Peyer's patch (tissue), 4 donors: ENCODE data around the gene SLC26A11. TPM values are rescaled to one million over a fixed set of nuclear protein-coding genes. Genes with fewer than 3 reads are reported as not detected.
"Not testable (repeated sequence)": the region's sequence is repeated elsewhere in the genome, so short reads cannot be mapped to it uniquely, and the experiment has no call there.

Source experiments
- DNase-seq, 3 donors: peaks; one replicate each; pipeline ENCODE4 v3.0.0-alpha.2; 2017 to 2019
- H3K27ac ChIP-seq, 4 donors: fragments of 200-600 bp; sonication (generic); one replicate each; pipeline ENCODE4 v1.5.1; 2016 to 2019
- H3K27me3 ChIP-seq, 2 donors: fragments of 200-600 bp; sonication (generic); one replicate each; pipeline ENCODE4 v1.5.1; 2019
- H3K36me3 ChIP-seq, 3 donors: fragments of 200-600 bp; sonication (generic); one replicate each; pipeline ENCODE4 v1.5.1; 2016 to 2019
- H3K4me1 ChIP-seq, 4 donors: fragments of 200-600 bp; sonication (generic); one replicate each; pipeline ENCODE4 v1.5.1; 2016 to 2019
- H3K4me3 ChIP-seq, 4 donors: fragments of 200-600 bp; sonication (generic); 1 replicate in 3 of 4; 2 replicates in 1 of 4; pipeline ENCODE4 v1.5.1; 2016 to 2019; ENCODE audit warnings: mild to moderate bottlenecking in 1 of 4
- H3K9me3 ChIP-seq, 4 donors: fragments of 200-600 bp; sonication (generic); one replicate each; pipeline ENCODE4 v1.5.1; 2016 to 2019; ENCODE audit warnings: mild to moderate bottlenecking in 1 of 4
- POLR2A ChIP-seq, 2 donors: fragments of 450-650 bp; IDR thresholded peaks; one replicate each; pipeline ENCODE4 v1.5.1; 2017; ENCODE audit warnings: antibody characterized with exemption in 2 of 2, mild to moderate bottlenecking in 2 of 2, moderate library complexity in 2 of 2
- total RNA-seq, 4 donors: library from RNA; depleted of rRNA; stranded (reverse); fragments of >200 nt; gene quantifications; one replicate each; pipeline ENCODE4 v1.1.0, GENCODE V29; 2016
- TF ChIP-seq, protein P1 (sequence below), 6 experiments: fragments of 450-650 bp in 4 of 6; fragments of 200-600 bp in 2 of 6; sonication (generic) in 1 of 6; IDR thresholded peaks; one replicate each; pipeline ENCODE4 v1.5.1; 2017 to 2019; ENCODE audit warnings: antibody characterized with exemption in 6 of 6, mild to moderate bottlenecking in 3 of 6, moderate library complexity in 1 of 6

Gene SLC26A11
- total RNA-seq, 4 donors from 2014 or later, result 28.1 to 42.9 (median 33.1) TPM

DNA sequence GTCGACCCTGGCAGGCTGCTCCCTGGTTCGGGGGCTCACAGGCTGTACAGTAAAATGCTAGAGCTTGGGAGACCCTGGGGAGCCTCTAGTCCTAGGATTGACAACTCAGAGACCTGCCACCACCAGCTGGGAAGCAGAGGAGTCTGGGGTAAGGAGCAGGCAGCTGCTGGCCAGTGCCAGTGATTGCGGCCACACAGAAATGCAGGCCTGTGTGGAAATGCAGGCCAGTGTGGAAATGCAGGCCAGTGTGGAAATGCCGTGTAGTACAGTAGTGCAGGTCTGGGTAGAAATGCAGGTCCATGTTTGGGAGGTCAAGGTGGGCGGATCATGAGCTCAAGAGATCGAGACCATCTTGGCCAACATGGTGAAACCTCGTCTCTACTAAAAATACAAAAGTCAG, 23.6 kb upstream of the SLC26A11 start:
- no peak for DNase-seq
- Histone ChIP-seq H3K4me3 (no peak overlapping the region), H3K27me3 (no peaks in the 10 kb centered on the region), H3K4me1 (no peaks in the 10 kb centered on the region), H3K36me3 (no peaks in the 10 kb centered on the region), H3K9me3 (no peaks in the 10 kb centered on the region), H3K27ac (no peak overlapping the region)
- TF ChIP-seq, protein P1, sequence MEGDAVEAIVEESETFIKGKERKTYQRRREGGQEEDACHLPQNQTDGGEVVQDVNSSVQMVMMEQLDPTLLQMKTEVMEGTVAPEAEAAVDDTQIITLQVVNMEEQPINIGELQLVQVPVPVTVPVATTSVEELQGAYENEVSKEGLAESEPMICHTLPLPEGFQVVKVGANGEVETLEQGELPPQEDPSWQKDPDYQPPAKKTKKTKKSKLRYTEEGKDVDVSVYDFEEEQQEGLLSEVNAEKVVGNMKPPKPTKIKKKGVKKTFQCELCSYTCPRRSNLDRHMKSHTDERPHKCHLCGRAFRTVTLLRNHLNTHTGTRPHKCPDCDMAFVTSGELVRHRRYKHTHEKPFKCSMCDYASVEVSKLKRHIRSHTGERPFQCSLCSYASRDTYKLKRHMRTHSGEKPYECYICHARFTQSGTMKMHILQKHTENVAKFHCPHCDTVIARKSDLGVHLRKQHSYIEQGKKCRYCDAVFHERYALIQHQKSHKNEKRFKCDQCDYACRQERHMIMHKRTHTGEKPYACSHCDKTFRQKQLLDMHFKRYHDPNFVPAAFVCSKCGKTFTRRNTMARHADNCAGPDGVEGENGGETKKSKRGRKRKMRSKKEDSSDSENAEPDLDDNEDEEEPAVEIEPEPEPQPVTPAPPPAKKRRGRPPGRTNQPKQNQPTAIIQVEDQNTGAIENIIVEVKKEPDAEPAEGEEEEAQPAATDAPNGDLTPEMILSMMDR (IDR thresholded peaks at IDR 0.05), result no peak
- no peak for TF ChIP-seq POLR2A (IDR thresholded peaks at IDR 0.05)

DNA sequence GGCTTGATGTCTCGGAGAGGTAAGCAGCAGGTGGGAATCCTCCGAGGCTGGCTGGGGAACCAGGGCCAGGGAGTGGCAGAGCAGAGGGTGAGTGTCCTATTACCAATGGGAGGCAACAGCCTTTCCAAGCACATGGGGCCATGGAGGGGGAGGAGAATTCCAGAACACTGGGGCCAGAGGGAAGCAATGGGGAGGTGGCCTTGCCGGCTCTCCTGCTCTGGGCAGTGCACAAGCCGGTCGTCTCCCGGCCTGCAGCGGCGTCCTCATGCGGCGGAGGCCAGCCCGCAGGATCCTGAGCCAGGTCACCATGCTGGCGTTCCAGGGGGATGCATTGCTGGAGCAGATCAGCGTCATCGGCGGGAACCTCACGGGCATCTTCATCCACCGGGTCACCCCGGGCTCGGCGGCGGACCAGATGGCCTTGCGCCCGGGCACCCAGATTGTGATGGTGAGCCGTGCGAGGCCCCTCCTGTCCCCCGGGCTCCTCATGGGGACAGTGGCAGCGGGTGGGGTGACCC, 22.0 kb upstream of the SLC26A11 start:
- no peak for DNase-seq
- H3K9me3 ChIP-seq, result no peaks in the 10 kb centered on the region
- no peak overlapping the region for H3K27ac ChIP-seq
- H3K4me3 ChIP-seq, result no peak overlapping the region
- no peaks in the 10 kb centered on the region for H3K4me1 ChIP-seq
- H3K36me3 ChIP-seq, result no peaks in the 10 kb centered on the region
- TF ChIP-seq, protein P1 (IDR thresholded peaks at IDR 0.05), result no peak
- TF ChIP-seq POLR2A (IDR thresholded peaks at IDR 0.05), result no peak
- H3K27me3 ChIP-seq, result no peaks in the 10 kb centered on the region

DNA sequence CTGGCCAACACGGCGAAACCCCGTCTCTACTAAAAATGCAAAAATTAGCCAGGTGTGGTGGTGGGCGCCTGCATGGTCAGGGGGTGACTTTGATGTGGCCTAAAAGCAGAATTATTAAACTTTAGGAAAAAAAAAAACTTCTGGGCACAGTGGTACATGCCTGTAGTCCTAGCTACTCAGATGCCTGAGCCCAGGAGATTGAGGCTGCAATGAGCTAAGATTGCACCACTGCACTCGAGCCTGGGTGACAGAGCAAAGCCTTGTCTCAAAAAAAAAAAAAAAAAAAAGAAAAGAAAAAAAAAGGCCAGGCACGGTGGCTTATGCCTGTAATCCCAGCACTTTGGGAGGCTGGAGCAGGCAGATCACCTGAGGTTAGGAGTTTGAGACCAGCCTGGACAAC, 20.9 kb upstream of the SLC26A11 start:
- not testable (repeated sequence) for H3K27me3 ChIP-seq, H3K36me3 ChIP-seq, H3K9me3 ChIP-seq, H3K4me1 ChIP-seq, H3K4me3 ChIP-seq, H3K27ac ChIP-seq, DNase-seq

DNA sequence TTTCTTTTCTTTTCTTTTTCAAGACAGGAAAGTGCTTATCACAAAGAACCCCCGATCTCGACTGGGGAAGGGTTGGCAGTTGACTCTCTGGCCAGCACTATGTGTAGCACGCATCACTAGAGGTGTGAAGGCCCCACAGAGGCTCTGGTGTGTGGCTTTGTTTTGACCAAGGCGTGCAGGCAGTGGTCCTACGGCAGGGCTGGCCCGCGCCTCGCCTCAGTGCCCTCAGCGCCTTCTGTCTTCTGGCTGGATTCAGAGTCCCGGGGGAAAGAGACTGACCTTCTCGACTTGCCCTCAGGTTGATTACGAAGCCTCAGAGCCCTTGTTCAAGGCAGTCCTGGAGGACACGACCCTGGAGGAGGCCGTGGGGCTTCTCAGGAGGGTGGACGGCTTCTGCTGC, 18.8 kb upstream of the SLC26A11 start:
- Histone ChIP-seq H3K27ac (no peak overlapping the region), H3K36me3 (no peaks in the 10 kb centered on the region), H3K4me1 (no peaks in the 10 kb centered on the region), H3K4me3 (no peak overlapping the region), H3K9me3 (no peaks in the 10 kb centered on the region), H3K27me3 (no peaks in the 10 kb centered on the region)
- no peak for DNase-seq
- TF ChIP-seq, protein P1 (IDR thresholded peaks at IDR 0.05), result no peak
- TF ChIP-seq POLR2A (IDR thresholded peaks at IDR 0.05), result no peak

DNA sequence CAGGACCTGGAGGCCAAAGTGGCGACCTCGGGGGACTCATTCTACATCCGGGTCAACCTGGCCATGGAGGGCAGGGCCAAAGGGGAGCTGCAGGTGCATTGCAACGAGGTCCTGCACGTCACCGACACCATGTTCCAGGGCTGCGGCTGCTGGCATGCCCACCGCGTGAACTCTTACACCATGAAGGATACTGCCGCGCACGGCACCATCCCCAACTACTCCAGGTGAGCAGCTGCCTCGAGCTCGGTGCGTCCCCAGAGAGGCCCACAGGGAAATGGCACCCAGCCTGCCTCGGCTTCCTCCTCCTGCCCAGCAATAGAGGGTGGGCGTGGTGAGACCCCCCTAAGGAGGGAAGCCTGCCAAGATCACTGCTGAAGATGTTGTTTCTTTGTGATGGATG, 18.0 kb upstream of the SLC26A11 start:
- Histone ChIP-seq H3K27me3 (no peaks in the 10 kb centered on the region), H3K9me3 (no peaks in the 10 kb centered on the region), H3K27ac (no peak overlapping the region), H3K36me3 (no peaks in the 10 kb centered on the region), H3K4me1 (no peaks in the 10 kb centered on the region), H3K4me3 (no peak overlapping the region)
- TF ChIP-seq, protein P1 (IDR thresholded peaks at IDR 0.05), result no peak
- no peak for TF ChIP-seq POLR2A (IDR thresholded peaks at IDR 0.05)
- no peak for DNase-seq

DNA sequence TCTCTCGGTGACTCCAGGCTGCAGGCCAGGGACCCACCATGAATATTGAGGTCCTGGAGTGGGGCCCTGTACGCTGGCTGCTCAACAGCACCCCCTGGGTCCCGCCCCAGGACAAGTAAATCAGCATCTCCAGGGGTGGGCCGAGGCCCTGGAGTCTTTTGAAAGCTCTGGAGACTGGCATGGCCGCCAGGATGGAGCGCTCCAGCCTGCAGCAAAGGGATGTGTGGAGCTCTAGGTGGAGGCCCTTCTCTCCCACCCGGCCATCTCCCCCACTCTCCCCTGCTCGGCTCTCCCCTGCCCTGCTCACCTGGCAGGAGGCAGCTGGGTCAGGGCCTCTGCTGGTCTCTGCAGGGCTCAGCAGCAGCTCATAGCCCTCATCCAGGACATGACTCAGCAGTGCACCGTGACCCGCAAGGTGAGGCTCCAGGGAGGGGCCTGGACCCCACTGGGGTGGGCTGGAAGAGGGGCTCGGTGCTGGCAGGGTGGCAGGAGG, 16.7 kb upstream of the SLC26A11 start:
- H3K4me1 ChIP-seq, result no peaks in the 10 kb centered on the region
- no peak for TF ChIP-seq POLR2A (IDR thresholded peaks at IDR 0.05)
- TF ChIP-seq, protein P1 (IDR thresholded peaks at IDR 0.05), result no peak
- no peak for DNase-seq
- no peaks in the 10 kb centered on the region for H3K27me3 ChIP-seq
- peaks cover 0 to 2% (median 0%) of the 10 kb centered on the region in 3 donors for H3K36me3 ChIP-seq
- H3K4me3 ChIP-seq, result no peak overlapping the region
- no peaks in the 10 kb centered on the region for H3K9me3 ChIP-seq
- H3K27ac ChIP-seq, result no peak overlapping the region
